K562 (cell line): ENCODE measurements around the gene SLC24A3. TPM values are rescaled to one million over a fixed set of nuclear protein-coding genes. Genes with fewer than 3 reads are reported as not detected.

ENCODE experiments used
- ATAC-seq: fragments of 200-7000 bp; cut with Tn5 transposase; 3 replicates; pipeline ENCODE4 v1.9.1; 2020; ENCODE audit warnings: moderate library complexity
- BruUV-seq: library from RNA; stranded (reverse); fragments of 400-500 nt; replicated peaks from 2 replicates; lab custom pipeline; 2021; lab: Mats Ljungman, UMichigan
- CTCF ChIA-PET: fragments of 300-600 bp; formaldehyde crosslinking; extraction: SDS; loops from one replicate; lab custom pipeline; 2021; ENCODE audit warnings: low intra/inter-chr PET ratio; lab: Yijun Ruan, JAX
- POLR2A ChIA-PET: fragments of 300-600, 350-650 bp; sonication (Branson Sonifier 250); formaldehyde crosslinking; extraction: SDS; loops from one replicate; lab custom pipeline; 2021; ENCODE audit warnings: antibody characterized with exemption, inconsistent platforms; lab: Yijun Ruan, JAX
- DNase-seq, 4 experiments: peaks; one replicate each; pipeline versions ENCODE4 v3.0.0 to v3.0.0-alpha.2; 2011 to 2018; ENCODE audit warnings: low spot score in 3 of 4, mixed read lengths in 3 of 4; ENCODE audit errors: extremely low read depth in 1 of 4
- FAIRE-seq: peaks from 2 replicates; lab custom pipeline; 2011; peaks lifted over from hg19 to GRCh38; lab: Jason Lieb, UNC
- H2AFZ ChIP-seq: 2 replicates; pipeline ENCODE4 v1.6.0; 2011; ENCODE audit warnings: low read depth, low read length, control low read depth, inconsistent platforms
- H3K27ac ChIP-seq: fragments of 200-600 bp; 3 replicates; pipeline ENCODE4 v1.8.0; 2011; ENCODE audit warnings: low read depth, mild to moderate bottlenecking, control low read depth, inconsistent platforms, low read length, moderate library complexity, mixed read lengths; ENCODE audit errors: extremely low read depth
- H3K27me3 ChIP-seq, 2 experiments: fragments of 300-600 bp in 1 of 2; 2 replicates in 1 of 2; 3 replicates in 1 of 2; pipeline versions ENCODE4 v1.6.0 to v1.8.0; 2011; ENCODE audit warnings: inconsistent platforms in 2 of 2, low read length in 2 of 2, mild to moderate bottlenecking in 1 of 2, mixed read lengths in 1 of 2, moderate library complexity in 1 of 2; ENCODE audit not compliant: control insufficient read depth in 2 of 2, insufficient read depth in 2 of 2
- H3K36me3 ChIP-seq: fragments of 300-600 bp; 3 replicates; pipeline ENCODE4 v1.8.0; 2011; ENCODE audit warnings: mild to moderate bottlenecking, low read length, inconsistent platforms; ENCODE audit not compliant: control insufficient read depth, insufficient read depth
- H3K4me1 ChIP-seq, 2 experiments: fragments of 200-600 bp in 1 of 2; replicated peaks in 1 of 2; 2 replicates in 1 of 2; 3 replicates in 1 of 2; pipeline versions ENCODE4 v1.5.1 to v1.8.0; 2011; ENCODE audit warnings: inconsistent platforms in 2 of 2, low read length in 2 of 2, mild to moderate bottlenecking in 1 of 2, mixed read lengths in 1 of 2, moderate library complexity in 1 of 2; ENCODE audit not compliant: control insufficient read depth in 2 of 2, insufficient read depth in 2 of 2
- H3K4me2 ChIP-seq: 2 replicates; pipeline ENCODE4 v1.6.1; 2011; ENCODE audit warnings: low read length, control low read depth, inconsistent platforms, mixed read lengths; ENCODE audit not compliant: insufficient read depth
- H3K4me3 ChIP-seq: fragments of 200-600 bp; sonication (generic), shearing (Covaris generic); 2 replicates; pipeline ENCODE4 v1.5.1; 2016; ENCODE audit warnings: control low read depth, inconsistent platforms
- H3K79me2 ChIP-seq: fragments of 200-600 bp; 3 replicates; pipeline ENCODE4 v1.8.0; 2011; ENCODE audit warnings: low read length, inconsistent platforms; ENCODE audit not compliant: control insufficient read depth, insufficient read depth
- H3K9ac ChIP-seq, 2 experiments: 2 replicates each; pipeline versions ENCODE4 v1.6.0 to v1.6.1; 2011; ENCODE audit warnings: low read depth in 2 of 2, low read length in 2 of 2, control low read depth in 1 of 2, inconsistent platforms in 1 of 2, mild to moderate bottlenecking in 1 of 2, mixed read lengths in 1 of 2; ENCODE audit not compliant: insufficient read depth in 1 of 2
- H3K9me1 ChIP-seq: one replicate; pipeline ENCODE4 v1.6.0; 2011; ENCODE audit warnings: inconsistent platforms, mild to moderate bottlenecking, low read length, moderate library complexity; ENCODE audit not compliant: control insufficient read depth, insufficient read depth
- H3K9me3 ChIP-seq: replicated peaks from 2 replicates; pipeline ENCODE4 v1.5.1; 2011; ENCODE audit warnings: low read depth, low read length, inconsistent platforms; ENCODE audit not compliant: control insufficient read depth, insufficient read depth
- H4K20me1 ChIP-seq: replicated peaks from 2 replicates; pipeline ENCODE4 v1.6.1; 2011; ENCODE audit warnings: low read length, inconsistent platforms, mixed read lengths; ENCODE audit not compliant: control insufficient read depth, insufficient read depth
- DMBX1 ChIP-seq: fragments of 250-450 bp; sonication (Bioruptor Pico); IDR thresholded peaks from 2 replicates; pipeline ENCODE4 v1.8.0; 2022; ENCODE audit warnings: inconsistent platforms, mild to moderate bottlenecking, moderate library complexity, borderline replicate concordance
- MLX ChIP-seq, 2 experiments: fragments of 450-650 bp in 1 of 2; sonication (generic) in 1 of 2; formaldehyde crosslinking; conservative IDR thresholded peaks; 2 replicates each; pipeline versions ENCODE4 v1.4.0 to v1.8.1; 2020 to 2022; ENCODE audit warnings: mild to moderate bottlenecking in 1 of 2, missing genetic modification reagents in 1 of 2
- MYBL2 ChIP-seq, 2 experiments: fragments of 450-650 bp in 1 of 2; sonication (generic) in 1 of 2; formaldehyde crosslinking in 1 of 2; IDR thresholded peaks; 2 replicates each; pipeline versions ENCODE4 v1.6.1 to v1.8.1; 2017 to 2022; ENCODE audit warnings: borderline replicate concordance in 1 of 2, inconsistent platforms in 1 of 2, low read depth in 1 of 2, mild to moderate bottlenecking in 1 of 2, missing genetic modification reagents in 1 of 2, moderate library complexity in 1 of 2
- NCOA4 ChIP-seq: fragments of 450-650 bp; IDR thresholded peaks from 2 replicates; pipeline ENCODE4 v1.6.1; 2018; ENCODE audit warnings: mild to moderate bottlenecking; ENCODE audit not compliant: partially characterized antibody
- NELFE ChIP-seq: IDR thresholded peaks from 2 replicates; pipeline ENCODE4 v1.6.1; 2011; ENCODE audit warnings: mild to moderate bottlenecking; ENCODE audit not compliant: insufficient read depth, insufficient read length
- POLR3A ChIP-seq: IDR thresholded peaks from 2 replicates; pipeline ENCODE4 v1.6.1; 2011; ENCODE audit warnings: borderline replicate concordance, mild to moderate bottlenecking, moderate library complexity; ENCODE audit not compliant: insufficient read length, insufficient read depth; ENCODE audit errors: extremely low read depth
- SRSF9 ChIP-seq: fragments of 200-400 bp; formaldehyde crosslinking; IDR thresholded peaks from 2 replicates; pipeline ENCODE4 v1.6.1; 2017; ENCODE audit warnings: low read depth, low read length, borderline replicate concordance
- TCF15 ChIP-seq: fragments of 250-450 bp; sonication (Bioruptor Pico); IDR thresholded peaks from 2 replicates; pipeline ENCODE4 v1.8.0; 2022; ENCODE audit warnings: moderate library complexity, mild to moderate bottlenecking, inconsistent platforms
- ZC3H8 ChIP-seq: fragments of 450-650 bp; IDR thresholded peaks from 2 replicates; pipeline ENCODE4 v1.6.1; 2017
- ZFX ChIP-seq: sonication (generic); formaldehyde crosslinking; IDR thresholded peaks from 2 replicates; pipeline ENCODE4 v1.8.0; 2022; ENCODE audit warnings: mild to moderate bottlenecking, missing genetic modification reagents, moderate library complexity
- ZMIZ1 ChIP-seq, 2 experiments: fragments of 150-350 bp in 1 of 2; IDR thresholded peaks; 2 replicates each; pipeline ENCODE4 v1.6.1; 2012 to 2016; ENCODE audit warnings: low read depth in 2 of 2, low read length in 2 of 2, mild to moderate bottlenecking in 1 of 2, moderate library complexity in 1 of 2
- ZNF140 ChIP-seq: fragments of 250-450 bp; sonication (Bioruptor Pico); IDR thresholded peaks from 2 replicates; pipeline ENCODE4 v1.8.0; 2021; ENCODE audit warnings: moderate library complexity, mild to moderate bottlenecking, inconsistent platforms
- ZNF197 ChIP-seq: fragments of 200-800 bp; sonication (Bioruptor generic); IDR thresholded peaks from 2 replicates; pipeline ENCODE4 v1.6.1; 2016; ENCODE audit warnings: low read depth, missing genetic modification characterization, missing compliant biosample characterization
- ZNF274 ChIP-seq: IDR thresholded peaks from 2 replicates; pipeline ENCODE4 v1.6.1; 2011; ENCODE audit warnings: low read depth, mild to moderate bottlenecking, low read length, moderate library complexity, borderline replicate concordance
- ZSCAN29 ChIP-seq: fragments of 450-650 bp; IDR thresholded peaks from 2 replicates; pipeline ENCODE4 v1.6.1; 2017
- WGBS: fragments of 100-300 bp; shearing (Covaris generic); methylation state at CpG from one replicate; pipeline ENCODE4 v1.1.6; 2016; ENCODE audit warnings: low coverage, mixed read lengths; ENCODE audit not compliant: insufficient coverage; ENCODE audit errors: missing lambda C conversion rate; 5-methylcytosine and 5-hydroxymethylcytosine counted together
- in situ Hi-C: fragments of 300-500 bp; cut with MboI; formaldehyde crosslinking; loops from 4 replicates; pipeline ENCODE4 v1.15.0; 2018; ENCODE audit warnings: inconsistent platforms, mixed read lengths
- intact Hi-C: fragments of 100-400 bp; cut with micrococcal nuclease; formaldehyde crosslinking; loops from 2 replicates; pipeline ENCODE4 v1.14.2; 2022
- polyA plus RNA-seq, 8 experiments: library from polyadenylated mRNA; depleted of rRNA in 4 of 8; stranded (reverse) in 5 of 8; unstranded in 3 of 8; fragments of >200 nt; fragmentation: Nextera tagmentation in 2 of 8; fragmentation: Illumina TruSeq in 1 of 8; extraction: Ambion mirVana in 2 of 8; extraction: Trizol in 1 of 8; gene quantifications; 2 replicates each; pipeline versions ENCODE4 v1.2.1 to v1.2.3, GENCODE V29; 2011 to 2014; ENCODE audit warnings: inconsistent platforms in 1 of 8, missing spikeins in 1 of 8
- total RNA-seq, 7 experiments: library from RNA; depleted of rRNA in 6 of 7; stranded (reverse); fragments of >200 nt in 6 of 7; fragmentation: Illumina TruSeq in 2 of 7; extraction: Trizol in 2 of 7; gene quantifications; 2 replicates each; pipeline versions ENCODE4 v1.2.1 to v1.2.3, GENCODE V29; 2011 to 2021; ENCODE audit warnings: low replicate concordance in 1 of 7

Gene SLC24A3
- total and polyA plus RNA-seq, 9 of the 15 experiments (the other 6 are each of a cell fraction or from before 2014, with no cell fraction given) = not detected

GRCh38 chr20:19457611-19458010 is 245.2 kb downstream of the SLC24A3 start:
- in situ Hi-C loops = no loop called here
- H3K4me1 ChIP-seq = no peaks in the 10 kb centered on the region

More at GRCh38 chr20:19457611-19458010, 245.2 kb downstream of the SLC24A3 start:
- Histone ChIP-seq H3K4me2 (no peak overlapping the region), H3K27ac (no peak overlapping the region), H3K4me3 (no peak overlapping the region), H3K9me3 (no peaks in the 10 kb centered on the region), H3K79me2 (no peaks in the 10 kb centered on the region), H3K9me1 (no peaks in the 10 kb centered on the region), H3K36me3 (no peaks in the 10 kb centered on the region), H2AFZ (no peak overlapping the region), H4K20me1 (no peaks in the 10 kb centered on the region), H3K9ac (no peak overlapping the region), H3K27me3 (no peaks in the 10 kb centered on the region)
- BruUV-seq = no TSS peak
- DNase-seq (no peak), ATAC-seq (no peak), FAIRE-seq (no peak)
- 0% methylated on average over 2 of the region's 3 CpGs for WGBS
- intact Hi-C loops = no loop called here
- POLR2A ChIA-PET = no interaction called here
- CTCF ChIA-PET = no interaction called here
- TF ChIP-seq DMBX1 (CRISPR knock-in tag) (no peak), POLR3A (no peak), ZMIZ1 (IDR thresholded peaks at IDR 0.05; ENCODE audit: low read depth in 2 of 2, low read length in 2 of 2) (no peak), NELFE (no peak), ZNF197 (CRISPR knock-in tag) (no peak), TCF15 (CRISPR knock-in tag) (no peak), ZSCAN29 (no peak), ZNF140 (CRISPR knock-in tag) (no peak), SRSF9 (no peak), MLX (CRISPR knock-in tag; conservative IDR thresholded peaks at IDR 0.05) (no peak), NCOA4 (no peak), ZC3H8 (no peak), ZFX (no peak), ZNF274 (no peak), MYBL2 (IDR thresholded peaks at IDR 0.05; ENCODE audit: low read depth) (no peak), MYBL2 (CRISPR knock-in tag; IDR thresholded peaks at IDR 0.05; ENCODE audit: borderline replicate concordance) (no peak)
